Superior temporal gyrus (tissue), 1 donor: ENCODE data around the gene NPM1.

Experiments used
- DNase-seq: peaks from one replicate; pipeline ENCODE4 v3.0.0-alpha.2; 2016; ENCODE audit errors: extremely low spot score

Gene NPM1

DNA sequence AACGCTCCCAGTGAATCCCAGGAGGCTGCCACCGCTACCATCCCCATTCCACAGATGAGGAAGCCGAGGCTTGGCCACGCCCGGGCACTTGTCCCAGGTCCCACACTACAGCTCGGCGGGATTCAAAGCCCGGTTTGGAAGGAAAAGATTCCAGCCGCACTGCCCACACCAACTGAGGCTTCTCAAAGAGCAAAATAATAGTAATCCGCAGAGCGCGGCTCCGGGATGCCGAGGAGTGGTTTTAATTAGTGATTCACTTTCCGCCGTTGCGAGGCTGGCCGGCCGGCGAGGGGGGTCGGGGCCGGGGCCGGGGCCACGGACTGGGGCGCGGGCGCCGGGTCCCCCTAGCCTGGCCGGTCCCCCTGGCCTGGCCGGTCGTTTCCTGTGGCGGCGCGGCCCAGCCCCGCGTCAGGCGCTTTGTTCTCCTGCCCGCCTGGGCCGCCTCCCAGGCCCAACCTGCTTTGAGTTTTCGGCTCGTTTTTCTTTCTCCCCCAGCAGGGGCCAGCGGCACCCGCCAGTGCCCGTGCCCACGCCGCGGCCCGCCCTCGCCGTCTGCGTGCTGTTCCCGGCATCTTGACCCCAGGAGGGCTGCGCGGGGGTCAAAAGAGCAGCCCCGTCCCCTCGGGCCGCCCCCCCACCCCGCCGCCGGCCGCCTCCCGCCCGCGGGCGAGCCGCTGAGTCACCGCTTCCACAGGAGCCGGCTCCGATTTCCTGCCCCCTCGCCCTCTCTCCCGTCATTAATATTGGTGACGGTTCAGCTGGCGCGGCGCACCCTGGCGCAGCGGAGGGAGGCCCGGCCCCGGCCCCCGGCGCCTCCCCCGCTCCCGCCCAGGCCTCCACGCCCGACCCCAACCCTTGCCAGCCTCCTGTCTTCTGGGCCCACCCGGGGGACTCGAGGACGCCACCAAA, 63.0 kb downstream of the NPM1 start:
- no peak for DNase-seq

DNA sequence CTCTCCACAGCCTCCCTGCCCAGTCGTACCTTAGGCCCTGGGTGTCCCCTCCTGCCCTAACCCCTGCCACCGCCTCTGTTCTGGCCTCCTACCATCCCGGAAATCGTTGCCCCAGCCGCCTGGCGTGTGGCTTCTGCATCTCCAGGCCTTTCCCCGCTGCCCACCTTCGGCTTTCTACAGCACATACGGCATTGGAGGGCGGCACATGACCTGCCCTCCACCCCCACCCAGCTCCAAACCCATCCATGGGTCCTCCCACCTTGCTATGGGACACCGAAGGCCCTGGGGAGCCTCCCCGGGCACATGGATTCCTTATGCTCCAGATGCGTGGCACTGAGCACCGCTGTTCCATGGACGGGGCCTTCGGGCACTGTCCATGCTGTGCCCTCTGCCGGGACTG, 63.8 kb downstream of the NPM1 start:
- DNase-seq = no peak

GRCh38 chr5:171453056-171453725, 65.5 kb downstream of the NPM1 start:
- no peak for DNase-seq

- DNase-seq = no peak
Measured at GRCh38 chr5:171453988-171454387, 66.3 kb downstream of the NPM1 start.

- no peak for DNase-seq
Measured at GRCh38 chr5:171454549-171454948, 66.9 kb downstream of the NPM1 start.

GRCh38 chr5:171455522-171455921, 67.9 kb downstream of the NPM1 start:
- no peak for DNase-seq

DNA sequence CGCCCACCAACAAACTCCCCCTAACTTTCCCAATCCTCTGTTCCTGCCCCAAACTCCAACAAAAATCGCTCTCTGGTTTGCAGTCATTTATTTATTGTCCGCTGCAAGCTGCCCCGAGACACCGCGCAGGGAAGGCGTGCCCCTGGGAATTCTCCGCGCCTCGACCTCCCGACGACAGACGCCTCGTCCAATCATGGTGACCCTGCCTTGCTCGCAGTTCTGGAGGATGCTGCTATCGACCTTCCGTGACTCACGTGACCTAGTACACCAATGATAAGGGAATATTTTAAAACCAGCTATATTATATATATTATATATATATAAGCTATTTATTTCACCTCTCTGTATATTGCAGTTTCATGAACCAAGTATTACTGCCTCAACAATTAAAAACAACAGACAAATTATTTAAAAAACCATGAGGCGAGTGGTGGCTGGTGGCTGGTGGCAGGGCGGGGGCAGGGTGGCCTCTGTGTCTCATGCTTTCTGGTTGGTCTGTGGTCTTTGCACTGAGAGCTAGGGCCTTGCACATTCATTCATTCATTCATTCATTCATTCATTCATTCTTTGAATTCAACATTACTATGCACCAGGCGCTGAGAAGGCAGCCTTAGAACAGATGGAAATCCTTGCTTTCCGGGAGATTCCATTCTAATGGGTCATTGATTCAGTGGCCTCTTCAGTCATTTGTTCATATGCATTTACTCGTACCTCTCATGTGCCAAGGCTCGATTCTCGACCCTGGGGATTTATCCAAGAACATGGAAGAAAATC, 69.7 kb downstream of the NPM1 start:
- DNase-seq = no peak

GRCh38 chr5:171459839-171460238, 72.2 kb downstream of the NPM1 start:
- no peak for DNase-seq
